NOMO-1 treated with dmso at 0.1 percent for 144 hours (cell line): ENCODE results near the gene SETBP1.

ENCODE experiments used
- DNase-seq: peaks from one replicate; lab custom pipeline; 2025; ENCODE audit not compliant: unreplicated experiment; lab: John Stamatoyannopoulos, UW

SETBP1 gene

GRCh38 chr18:44895176-44895798 is 214.6 kb downstream of the SETBP1 start:
- no peak for DNase-seq

- no peak for DNase-seq
Measured at GRCh38 chr18:44896846-44897245, 216.2 kb downstream of the SETBP1 start.

GRCh38 chr18:44897411-44897810 is 216.7 kb downstream of the SETBP1 start:
- no peak for DNase-seq

GRCh38 chr18:44897816-44898215 is 217.1 kb downstream of the SETBP1 start:
- no peak for DNase-seq

- no peak for DNase-seq
Measured at GRCh38 chr18:44898498-44898897, 217.8 kb downstream of the SETBP1 start.

- no peak for DNase-seq
Measured at GRCh38 chr18:44899832-44900231, 219.1 kb downstream of the SETBP1 start.

- DNase-seq, result no peak
Measured at GRCh38 chr18:44900627-44901026, 219.9 kb downstream of the SETBP1 start.

GRCh38 chr18:44901283-44901682 is 220.6 kb downstream of the SETBP1 start:
- DNase-seq, result no peak

GRCh38 chr18:44903327-44903726 is 222.6 kb downstream of the SETBP1 start:
- DNase-seq, result no peak

- DNase-seq, result no peak
Measured at GRCh38 chr18:44904768-44905167, 224.1 kb downstream of the SETBP1 start.

GRCh38 chr18:44909191-44909719 is 228.6 kb downstream of the SETBP1 start:
- no peak for DNase-seq

GRCh38 chr18:44911260-44911659 is 230.6 kb downstream of the SETBP1 start:
- DNase-seq, result no peak

- DNase-seq, result no peak
Measured at GRCh38 chr18:44911773-44912172, 231.1 kb downstream of the SETBP1 start.

GRCh38 chr18:44912740-44913478 is 232.2 kb downstream of the SETBP1 start:
- DNase-seq, result no peak

GRCh38 chr18:44914028-44914427 is 233.3 kb downstream of the SETBP1 start:
- no peak for DNase-seq

GRCh38 chr18:44915213-44915612 is 234.5 kb downstream of the SETBP1 start:
- DNase-seq, result no peak

- DNase-seq, result no peak
Measured at GRCh38 chr18:44915661-44916060, 235.0 kb downstream of the SETBP1 start.

- no peak for DNase-seq
Measured at GRCh38 chr18:44916429-44917207, 235.9 kb downstream of the SETBP1 start.

- DNase-seq, result no peak
Measured at GRCh38 chr18:44917216-44918141, 236.8 kb downstream of the SETBP1 start.

- DNase-seq, result no peak
Measured at GRCh38 chr18:44918142-44918476, 237.4 kb downstream of the SETBP1 start.

- DNase-seq, result no peak
Measured at GRCh38 chr18:44920441-44920840, 239.8 kb downstream of the SETBP1 start.
